ENCODE measurements around the gene HOXD8.

The HOXD8 gene

GRCh38 chr2:176093145-176093897 lies 36.2 kb upstream of the HOXD8 start:
- TF ChIP-seq CTCF (IDR thresholded peaks at IDR 0.05; ENCODE audit: low read depth, low read length) = peak; percentile 1; the same call in 1 of the 2 replicates
- no peak for DNase-seq (ENCODE audit: extremely low read depth, low read depth)

- TF ChIP-seq CTCF (IDR thresholded peaks at IDR 0.05; ENCODE audit: low read depth, low read length) = no peak
- DNase-seq (ENCODE audit: extremely low read depth, low read depth) = no peak
These were observed 35.6 kb upstream of the HOXD8 start for GRCh38 chr2:176093898-176094249.

- no peak for TF ChIP-seq CTCF (IDR thresholded peaks at IDR 0.05; ENCODE audit: low read depth, low read length)
These were observed 35.2 kb upstream of the HOXD8 start for GRCh38 chr2:176094349-176094748.

GRCh38 chr2:176095421-176095820 lies 34.1 kb upstream of the HOXD8 start:
- no peak for TF ChIP-seq CTCF (IDR thresholded peaks at IDR 0.05; ENCODE audit: low read depth, low read length)

More at GRCh38 chr2:176094349-176094748, 35.2 kb upstream of the HOXD8 start:
- no peak for DNase-seq (ENCODE audit: extremely low read depth, low read depth)

GRCh38 chr2:176096243-176096985 lies 33.1 kb upstream of the HOXD8 start:
- no peak for DNase-seq (ENCODE audit: extremely low read depth, low read depth)
- TF ChIP-seq CTCF (IDR thresholded peaks at IDR 0.05; ENCODE audit: low read depth, low read length) = no peak

More at GRCh38 chr2:176095421-176095820, 34.1 kb upstream of the HOXD8 start:
- DNase-seq (ENCODE audit: extremely low read depth, low read depth) = no peak

GRCh38 chr2:176096986-176097819 lies 32.3 kb upstream of the HOXD8 start:
- TF ChIP-seq CTCF (IDR thresholded peaks at IDR 0.05; ENCODE audit: low read depth, low read length) = peak; percentile 88
- DNase-seq (ENCODE audit: extremely low read depth, low read depth) = no peak

All from AG09319 (cell line).